ENCODE measurements around the gene FOXL2. TPM values are rescaled to one million over a fixed set of nuclear protein-coding genes. Genes with fewer than 3 reads are reported as not detected.
A peak's percentile ranks its signal among the peaks of the same experiment; 100 is the strongest.

The FOXL2 gene
- total and polyA plus RNA-seq, 8 donors, result 0.02 to 0.28 (median 0.07) TPM

DNA sequence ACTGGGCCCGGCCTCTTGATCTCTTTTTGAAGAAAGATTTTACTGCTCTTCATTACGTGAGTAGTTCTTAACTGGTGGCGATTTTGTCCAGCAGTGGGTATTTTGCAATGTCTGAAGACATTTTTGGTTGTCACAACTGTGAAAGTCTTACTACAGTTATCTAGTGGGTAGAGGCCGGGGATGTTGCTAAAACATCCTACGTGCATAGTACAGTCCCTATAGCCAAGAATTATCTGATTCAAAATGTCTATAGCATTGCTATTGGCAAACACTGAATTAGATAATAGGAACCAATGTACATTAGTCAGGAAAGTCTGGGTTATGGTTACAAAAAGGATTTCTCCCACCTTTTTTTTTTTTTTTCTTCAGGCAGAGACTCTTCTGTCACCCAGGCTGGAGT is 38.1 kb downstream of the FOXL2 start:
- Histone ChIP-seq H3K27me3 (no peaks in the 10 kb centered on the region), H3K36me3 (no peaks in the 10 kb centered on the region), H3K27ac (no peak overlapping the region), H3K9me3 (no peaks in the 10 kb centered on the region), H3K4me3 (no peak overlapping the region), H3K4me1 (no peaks in the 10 kb centered on the region)
- ATAC-seq (no peak), FAIRE-seq (no peak), DNase-seq (no peak)
- TF ChIP-seq, protein P1, sequence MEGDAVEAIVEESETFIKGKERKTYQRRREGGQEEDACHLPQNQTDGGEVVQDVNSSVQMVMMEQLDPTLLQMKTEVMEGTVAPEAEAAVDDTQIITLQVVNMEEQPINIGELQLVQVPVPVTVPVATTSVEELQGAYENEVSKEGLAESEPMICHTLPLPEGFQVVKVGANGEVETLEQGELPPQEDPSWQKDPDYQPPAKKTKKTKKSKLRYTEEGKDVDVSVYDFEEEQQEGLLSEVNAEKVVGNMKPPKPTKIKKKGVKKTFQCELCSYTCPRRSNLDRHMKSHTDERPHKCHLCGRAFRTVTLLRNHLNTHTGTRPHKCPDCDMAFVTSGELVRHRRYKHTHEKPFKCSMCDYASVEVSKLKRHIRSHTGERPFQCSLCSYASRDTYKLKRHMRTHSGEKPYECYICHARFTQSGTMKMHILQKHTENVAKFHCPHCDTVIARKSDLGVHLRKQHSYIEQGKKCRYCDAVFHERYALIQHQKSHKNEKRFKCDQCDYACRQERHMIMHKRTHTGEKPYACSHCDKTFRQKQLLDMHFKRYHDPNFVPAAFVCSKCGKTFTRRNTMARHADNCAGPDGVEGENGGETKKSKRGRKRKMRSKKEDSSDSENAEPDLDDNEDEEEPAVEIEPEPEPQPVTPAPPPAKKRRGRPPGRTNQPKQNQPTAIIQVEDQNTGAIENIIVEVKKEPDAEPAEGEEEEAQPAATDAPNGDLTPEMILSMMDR (IDR thresholded peaks at IDR 0.05), result no peak
- intact Hi-C loops (cut with DNase I), result no loop called here
- WGBS, 2 donors, result 91 to 95% methylated on average over 5 of the region's 5 CpGs

DNA sequence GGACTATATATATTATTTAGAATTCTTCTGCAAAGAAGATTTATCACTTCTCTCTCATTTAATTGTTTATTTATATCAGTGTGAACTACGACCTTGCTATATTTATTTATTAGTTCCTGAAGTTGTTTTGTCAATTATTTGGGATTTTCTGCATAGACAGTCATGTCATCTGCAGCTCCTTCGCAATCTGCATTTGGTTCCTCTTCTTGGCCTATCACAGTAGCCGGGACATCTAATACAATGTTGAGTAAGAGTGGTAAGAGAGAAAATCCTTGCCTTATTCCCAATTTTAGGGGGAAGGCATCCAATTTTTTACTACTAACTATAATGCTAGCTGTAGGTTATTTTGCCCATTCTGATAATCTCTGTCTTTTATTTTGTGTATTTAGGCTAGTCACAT is 39.4 kb downstream of the FOXL2 start:
- Histone ChIP-seq H3K27me3 (no peaks in the 10 kb centered on the region), H3K36me3 (no peaks in the 10 kb centered on the region), H3K9me3 (no peaks in the 10 kb centered on the region), H3K4me1 (no peaks in the 10 kb centered on the region), H3K4me3 (no peak overlapping the region), H3K27ac (no peak overlapping the region)
- no peak for DNase-seq
- no peak for ATAC-seq
- no peak for FAIRE-seq
- 91 to 95% methylated on average over 3 of the region's 3 CpGs for WGBS, 2 donors
- TF ChIP-seq, protein P1 (IDR thresholded peaks at IDR 0.05), result no peak
- intact Hi-C loops (cut with DNase I), result no loop called here

DNA sequence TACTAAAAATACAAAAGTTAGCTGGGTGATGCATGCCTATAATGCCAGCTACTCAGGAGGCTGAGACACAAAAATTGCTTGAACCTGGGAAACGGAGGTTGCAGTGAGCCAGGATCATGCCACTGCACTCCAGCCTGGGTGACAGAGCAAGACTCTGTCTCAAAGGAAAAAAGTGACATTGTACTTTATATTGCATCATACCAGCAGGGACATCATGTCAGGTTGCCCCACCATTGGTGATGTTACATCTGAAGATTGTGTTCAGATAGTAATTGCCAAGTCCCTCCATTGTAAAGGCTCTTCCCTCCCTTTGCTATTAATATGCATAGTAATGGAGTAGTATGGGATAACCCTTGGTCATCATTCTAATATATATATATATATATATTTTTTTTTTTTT is 44.8 kb downstream of the FOXL2 start:
- H3K27me3 ChIP-seq, result no peaks in the 10 kb centered on the region
- H3K36me3 ChIP-seq, result no peaks in the 10 kb centered on the region
- ATAC-seq (no peak), FAIRE-seq (no peak), DNase-seq (no peak)
- no peak overlapping the region for H3K4me3 ChIP-seq
- TF ChIP-seq, protein P1 (IDR thresholded peaks at IDR 0.05), result no peak
- H3K9me3 ChIP-seq, result no peaks in the 10 kb centered on the region
- WGBS, 2 donors, result 80 to 91% methylated on average over 1 of the region's 1 CpG
- intact Hi-C loops (cut with DNase I), result no loop called here
- H3K27ac ChIP-seq, result no peak overlapping the region
- H3K4me1 ChIP-seq, result peaks cover 0 to 6% (median 4%) of the 10 kb centered on the region in 3 donors

DNA sequence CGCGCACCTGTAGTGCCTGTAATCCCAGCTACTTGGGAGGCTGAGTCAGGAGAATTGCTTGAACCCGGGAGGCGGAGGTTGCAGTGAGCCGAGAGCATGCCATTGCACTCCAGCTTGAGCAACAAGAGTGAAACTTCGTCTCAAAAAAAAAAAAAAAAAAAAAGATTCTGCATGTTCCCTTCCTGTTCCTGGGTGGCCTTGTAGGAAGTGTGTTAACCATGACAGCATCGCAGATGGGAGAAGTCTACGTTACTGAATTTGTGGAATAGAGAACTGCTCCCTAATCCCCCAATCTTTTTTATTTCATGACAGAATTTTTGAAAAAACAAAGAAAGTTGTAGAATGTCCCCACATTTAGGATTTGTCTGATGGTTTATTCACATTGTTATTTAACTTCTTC is 45.4 kb downstream of the FOXL2 start:
- no peaks in the 10 kb centered on the region for H3K9me3 ChIP-seq
- H3K4me1 ChIP-seq, result peaks cover 0 to 6% (median 4%) of the 10 kb centered on the region in 3 donors
- intact Hi-C loops (cut with DNase I), result no loop called here
- H3K4me3 ChIP-seq, result no peak overlapping the region
- no peak for FAIRE-seq
- 68 to 76% methylated on average over 8 of the region's 8 CpGs for WGBS, 2 donors
- TF ChIP-seq, protein P1 (IDR thresholded peaks at IDR 0.05), result no peak
- peak in 2 of 4 donors; percentile 27 to 33 for ATAC-seq
- H3K36me3 ChIP-seq, result no peaks in the 10 kb centered on the region
- no peak for DNase-seq
- H3K27ac ChIP-seq, result no peak overlapping the region
- no peaks in the 10 kb centered on the region for H3K27me3 ChIP-seq

DNA sequence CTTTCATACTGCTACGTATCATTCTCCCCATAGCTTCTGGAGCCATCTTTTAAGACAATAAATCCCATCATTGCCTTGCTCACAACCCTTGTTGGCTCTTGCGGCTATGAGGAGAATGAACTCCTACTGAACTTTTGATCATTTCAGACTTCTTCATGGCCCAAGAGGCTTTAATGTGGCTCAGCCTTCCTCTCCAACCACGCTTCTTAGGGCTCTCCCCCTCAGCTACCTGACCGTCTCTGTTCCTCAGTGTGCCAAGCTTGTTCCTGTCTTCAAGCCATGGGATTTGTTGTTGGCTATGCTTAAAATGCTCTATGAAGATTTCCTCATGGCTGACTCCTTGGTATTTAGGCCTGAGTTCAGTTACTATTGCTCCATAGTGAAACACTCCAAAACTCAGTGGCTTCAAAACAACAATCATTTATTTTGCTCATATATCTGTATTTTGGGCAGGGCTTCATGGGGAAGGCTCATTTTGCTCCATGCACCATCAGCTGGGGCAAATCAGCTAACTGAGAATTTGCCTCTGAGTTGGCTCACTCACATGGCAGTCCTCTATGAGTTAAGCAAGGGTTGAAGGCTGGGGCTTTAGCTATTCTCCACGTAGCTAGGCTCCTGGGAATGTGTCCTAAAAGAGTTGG is 47.5 kb downstream of the FOXL2 start:
- peak in 1 of 4 donors; percentile 29 for ATAC-seq
- no peaks in the 10 kb centered on the region for H3K9me3 ChIP-seq
- H3K36me3 ChIP-seq, result no peaks in the 10 kb centered on the region
- peaks cover 0 to 6% (median 4%) of the 10 kb centered on the region in 3 donors for H3K4me1 ChIP-seq
- no peak for DNase-seq
- H3K27me3 ChIP-seq, result no peaks in the 10 kb centered on the region
- H3K27ac ChIP-seq, result no peak overlapping the region
- TF ChIP-seq, protein P1 (IDR thresholded peaks at IDR 0.05), result no peak
- intact Hi-C loops (cut with DNase I), result no loop called here
- no peak for FAIRE-seq
- H3K4me3 ChIP-seq, result no peak overlapping the region
- 94 to 95% methylated on average over 5 of the region's 5 CpGs for WGBS, 2 donors
